B cell (primary cell): Measurements from ENCODE around the gene ZBTB44. TPM values are rescaled to one million over a fixed set of nuclear protein-coding genes. Genes with fewer than 3 reads are reported as not detected.

Experiments
- ATAC-seq: fragments of 200-7000 bp; cut with Tn5 transposase; one replicate; pipeline ENCODE4 v1.10.0; 2021; ENCODE audit warnings: low read depth, mild to moderate bottlenecking, moderate number of reproducible peaks, moderate library complexity
- CTCF ChIA-PET: fragments of 350-600 bp; sonication (Branson Sonifier 250); formaldehyde crosslinking; loops from one replicate; lab custom pipeline; 2021; ENCODE audit warnings: antibody characterized with exemption, inconsistent platforms; lab: Charles Lee
- POLR2A ChIA-PET: fragments of 350-600 bp; sonication (Branson Sonifier 250); formaldehyde crosslinking; loops from one replicate; lab custom pipeline; 2021; ENCODE audit warnings: antibody characterized with exemption; lab: Charles Lee
- DNase-seq: peaks from one replicate; pipeline ENCODE4 v3.0.0; 2013
- H2AFZ ChIP-seq: 2 replicates; pipeline ENCODE4 v1.6.1; 2012; ENCODE audit warnings: mild to moderate bottlenecking, low read depth, low read length; ENCODE audit not compliant: insufficient read depth, poor library complexity, severe bottlenecking
- H3K27ac ChIP-seq, 2 donors: 1 replicate in 1 of 2; 2 replicates in 1 of 2; pipeline ENCODE4 v1.5.1; 2012 to 2013; ENCODE audit warnings: low read length in 2 of 2, mild to moderate bottlenecking in 2 of 2, moderate library complexity in 1 of 2
- H3K27me3 ChIP-seq, 4 experiments: fragments of 200-600 bp in 1 of 4; sonication (generic) in 1 of 4; replicated peaks in 1 of 4; 1 replicate in 2 of 4; 2 replicates in 2 of 4; pipeline versions ENCODE4 v1.6.1 to v1.7.0; 2013 to 2016; ENCODE audit warnings: low read length in 3 of 4, mild to moderate bottlenecking in 2 of 4, mixed read lengths in 1 of 4, moderate library complexity in 1 of 4; ENCODE audit not compliant: insufficient read depth in 4 of 4, control insufficient read depth in 3 of 4; ENCODE audit errors: control extremely low read depth in 1 of 4
- H3K36me3 ChIP-seq, 2 experiments: replicated peaks in 1 of 2; 1 replicate in 1 of 2; 2 replicates in 1 of 2; pipeline versions ENCODE4 v1.6.1 to v1.7.1; 2013; ENCODE audit warnings: low read length in 1 of 2; ENCODE audit not compliant: insufficient read depth in 2 of 2, control insufficient read depth in 1 of 2; ENCODE audit errors: control extremely low read depth in 1 of 2, extremely low read depth in 1 of 2
- H3K4me1 ChIP-seq, 2 donors: fragments of 200-600 bp in 1 of 2; sonication (generic) in 1 of 2; 1 replicate in 1 of 2; 2 replicates in 1 of 2; pipeline versions ENCODE4 v1.5.1 to v1.6.1; 2013 to 2017; ENCODE audit warnings: low read length in 2 of 2; ENCODE audit not compliant: control insufficient read depth in 2 of 2, insufficient read depth in 2 of 2
- H3K4me2 ChIP-seq: replicated peaks from 2 replicates; pipeline ENCODE3; 2012; ENCODE audit warnings: mild to moderate bottlenecking, low read depth, low read length; ENCODE audit not compliant: poor library complexity, severe bottlenecking
- H3K4me3 ChIP-seq, 5 experiments: fragments of 200-600 bp in 1 of 5; sonication (generic) in 1 of 5; 1 replicate in 3 of 5; 2 replicates in 2 of 5; pipeline versions ENCODE4 v1.5.1 to v1.7.0; 2011 to 2016; ENCODE audit warnings: low read length in 4 of 5, mild to moderate bottlenecking in 4 of 5, low read depth in 2 of 5, control low read depth in 1 of 5, moderate library complexity in 1 of 5; ENCODE audit not compliant: insufficient read depth in 1 of 5; ENCODE audit errors: control extremely low read depth in 1 of 5, extremely low read depth in 1 of 5
- H3K79me2 ChIP-seq: fragments of 200-600 bp; sonication (generic); one replicate; pipeline ENCODE4 v1.6.0; 2016; ENCODE audit warnings: low read length; ENCODE audit not compliant: control insufficient read depth, insufficient read depth
- H3K9ac ChIP-seq: fragments of 200-600 bp; sonication (generic); 2 replicates; pipeline ENCODE4 v1.6.1; 2017; ENCODE audit warnings: mild to moderate bottlenecking, low read length, moderate library complexity
- H3K9me3 ChIP-seq, 3 donors: one replicate each; pipeline versions ENCODE4 v1.6.1 to v1.7.1; 2013; ENCODE audit warnings: low read length in 2 of 3; ENCODE audit not compliant: control insufficient read depth in 2 of 3, insufficient read depth in 1 of 3; ENCODE audit errors: control extremely low read depth in 1 of 3
- H4K20me1 ChIP-seq: 2 replicates; pipeline ENCODE4 v1.6.0; 2012; ENCODE audit warnings: mild to moderate bottlenecking, low read length; ENCODE audit not compliant: insufficient read depth, control insufficient read depth, poor library complexity, severe bottlenecking
- H3K27ac Mint-ChIP-seq: one replicate; pipeline ENCODE4 v1.8.0; 2021; ENCODE audit warnings: mixed read lengths
- H3K27me3 Mint-ChIP-seq: one replicate; pipeline ENCODE4 v1.8.0; 2021; ENCODE audit warnings: mixed read lengths
- H3K4me1 Mint-ChIP-seq: one replicate; pipeline ENCODE4 v1.8.0; 2021; ENCODE audit warnings: mixed read lengths
- H3K4me3 Mint-ChIP-seq: one replicate; pipeline ENCODE4 v1.8.0; 2021; ENCODE audit warnings: mixed read lengths
- H3K9me3 Mint-ChIP-seq: one replicate; pipeline ENCODE4 v1.8.0; 2022; ENCODE audit warnings: mixed read lengths; ENCODE audit not compliant: insufficient read depth
- CTCF ChIP-seq: fragments of 200-600 bp; IDR thresholded peaks from one replicate; pipeline ENCODE4 v1.8.0; 2022; ENCODE audit warnings: antibody characterized with exemption, mild to moderate bottlenecking
- EZH2 ChIP-seq: IDR thresholded peaks from 2 replicates; pipeline ENCODE4 v1.6.1; 2012; ENCODE audit warnings: borderline replicate concordance, low read depth, mild to moderate bottlenecking, moderate library complexity, low read length; ENCODE audit not compliant: insufficient read depth, poor library complexity, severe bottlenecking
- WGBS: methylation state at CpG from one replicate; pipeline ENCODE4 v1.1.5; 2013; ENCODE audit warnings: missing lambda C conversion rate; ENCODE audit not compliant: insufficient coverage; 5-methylcytosine and 5-hydroxymethylcytosine counted together
- intact Hi-C: fragments of 100-400 bp; cut with micrococcal nuclease; formaldehyde crosslinking; loops from one replicate; pipeline ENCODE4 v1.10.0; 2022
- polyA plus RNA-seq: library from polyadenylated mRNA; depleted of rRNA; stranded (reverse); fragments of >200 nt; gene quantifications from 2 replicates; pipeline ENCODE4 v1.2.3, GENCODE V29; 2012
- total RNA-seq, 2 donors: library from RNA; stranded (reverse); fragments of 120-200 nt in 1 of 2; gene quantifications; 1 replicate in 1 of 2; 2 replicates in 1 of 2; pipeline versions ENCODE4 v1.2.3 to v1.2.4, GENCODE V29; 2013 to 2022

Gene ZBTB44
- total and polyA plus RNA-seq, 2 donors (not counting 1 experiment from before 2014, with no cell fraction given) = 23.3 to 89.4 TPM

- Histone ChIP-seq H3K79me2 (no peaks in the 10 kb centered on the region), H3K27ac (no peak overlapping the region), H3K27me3 (no peaks in the 10 kb centered on the region), H3K9me3 (no peaks in the 10 kb centered on the region), H3K36me3 (peaks cover 0 to 4% of the 10 kb centered on the region in 2 experiments), H4K20me1 (no peaks in the 10 kb centered on the region), H3K4me2 (no peak overlapping the region), H3K4me3 (no peak overlapping the region), H3K9ac (no peak overlapping the region), H2AFZ (no peak overlapping the region), H3K4me1 (peaks cover 0 to 10% of the 10 kb centered on the region in 2 donors)
- no peak for TF ChIP-seq EZH2
- no peak for TF ChIP-seq CTCF
- Mint-ChIP-seq H3K4me1 (peaks cover 11% of the 10 kb centered on the region), H3K27ac (no peak overlapping the region), H3K4me3 (no peak overlapping the region), H3K27me3 (peaks cover 4% of the 10 kb centered on the region), H3K9me3 (no peaks in the 10 kb centered on the region)
- POLR2A ChIA-PET = no interaction called here
- DNase-seq = no peak
- intact Hi-C loops = loop anchor here (1.0 to 2.0 kb wide), 5 partner anchors 67 to 648 kb away; no protein-coding TSS in a partner anchor
- no peak for ATAC-seq
- 95% methylated on average over 9 of the region's 9 CpGs for WGBS
- CTCF ChIA-PET = no interaction called here
These were observed 100.8 kb downstream of the ZBTB44 start for GRCh38 chr11:130213979-130214281.

- CTCF ChIA-PET = interaction anchor here (0.5 to 3.0 kb wide), 44 partner anchors 8 to 681 kb away, joined by 3 to 51 read pairs (median 5); partner anchors contain the start of genes ADAMTS8 and ST14
- Histone ChIP-seq H3K79me2 (no peaks in the 10 kb centered on the region), H3K4me2 (peak overlapping the region; percentile 45), H2AFZ (peak overlapping the region; percentile 48), H3K27me3 (no peaks in the 10 kb centered on the region), H3K9me3 (no peaks in the 10 kb centered on the region), H3K27ac (no peak overlapping the region), H3K9ac (no peak overlapping the region), H3K4me3 (no peak overlapping the region), H3K36me3 (peaks cover 0 to 9% of the 10 kb centered on the region in 2 experiments), H3K4me1 (peaks cover 0 to 10% of the 10 kb centered on the region in 2 donors), H4K20me1 (no peaks in the 10 kb centered on the region)
- ATAC-seq (peak; percentile 98), DNase-seq (peak; percentile 81)
- Mint-ChIP-seq H3K9me3 (no peaks in the 10 kb centered on the region), H3K27me3 (peaks cover 4% of the 10 kb centered on the region), H3K4me1 (peaks cover 11% of the 10 kb centered on the region), H3K27ac (peak overlapping the region; percentile 59), H3K4me3 (no peak overlapping the region)
- WGBS = 40% methylated on average over 27 of the region's 28 CpGs
- POLR2A ChIA-PET = interaction anchor here (0.6 to 1.0 kb wide), 3 partner anchors 49 to 233 kb away, joined by 3 to 14 read pairs (median 6); no protein-coding TSS in a partner anchor
- peak; percentile 97 for TF ChIP-seq CTCF
- no peak for TF ChIP-seq EZH2
- intact Hi-C loops = loop anchor here (1.0 to 2.0 kb wide), 5 partner anchors 67 to 649 kb away; no protein-coding TSS in a partner anchor
These were observed 101.4 kb downstream of the ZBTB44 start for GRCh38 chr11:130213143-130213978.
